GM23338 (cell line): ENCODE results near the gene TMEM134.

Experiments
- CREB1 ChIP-seq: fragments of 250-450 bp; sonication (Bioruptor Pico); IDR thresholded peaks from 2 replicates; pipeline ENCODE4 v1.5.0; 2020; ENCODE audit warnings: low read depth, mild to moderate bottlenecking, moderate library complexity
- EZH2 ChIP-seq: fragments of 200-600 bp; sonication (generic); IDR thresholded peaks from one replicate; pipeline ENCODE4 v1.8.0; 2017; ENCODE audit warnings: antibody characterized with exemption, mild to moderate bottlenecking, low read depth; ENCODE audit not compliant: unreplicated experiment
- EZH2phosphoT487 ChIP-seq: fragments of 200-600 bp; sonication (generic); IDR thresholded peaks from one replicate; pipeline ENCODE4 v1.8.1; 2018; ENCODE audit warnings: antibody characterized with exemption; ENCODE audit not compliant: unreplicated experiment
- POLR2AphosphoS5 ChIP-seq: IDR thresholded peaks from 2 replicates; pipeline ENCODE4 v1.6.1; 2016; ENCODE audit warnings: antibody characterized with exemption, low read depth
- TF ChIP-seq, protein P1 (sequence below), 2 experiments: fragments of 200-600 bp in 1 of 2; sonication (generic) in 1 of 2; conservative IDR thresholded peaks; 2 replicates each; pipeline versions ENCODE4 v1.5.1 to v1.6.1; 2016 to 2017; ENCODE audit warnings: antibody characterized with exemption in 2 of 2, low read depth in 2 of 2, mild to moderate bottlenecking in 2 of 2, moderate library complexity in 1 of 2
- TF ChIP-seq, protein P2 (sequence below): IDR thresholded peaks from one replicate; pipeline ENCODE4 v1.6.1; 2018; ENCODE audit warnings: antibody characterized with exemption; ENCODE audit not compliant: unreplicated experiment

DNA sequence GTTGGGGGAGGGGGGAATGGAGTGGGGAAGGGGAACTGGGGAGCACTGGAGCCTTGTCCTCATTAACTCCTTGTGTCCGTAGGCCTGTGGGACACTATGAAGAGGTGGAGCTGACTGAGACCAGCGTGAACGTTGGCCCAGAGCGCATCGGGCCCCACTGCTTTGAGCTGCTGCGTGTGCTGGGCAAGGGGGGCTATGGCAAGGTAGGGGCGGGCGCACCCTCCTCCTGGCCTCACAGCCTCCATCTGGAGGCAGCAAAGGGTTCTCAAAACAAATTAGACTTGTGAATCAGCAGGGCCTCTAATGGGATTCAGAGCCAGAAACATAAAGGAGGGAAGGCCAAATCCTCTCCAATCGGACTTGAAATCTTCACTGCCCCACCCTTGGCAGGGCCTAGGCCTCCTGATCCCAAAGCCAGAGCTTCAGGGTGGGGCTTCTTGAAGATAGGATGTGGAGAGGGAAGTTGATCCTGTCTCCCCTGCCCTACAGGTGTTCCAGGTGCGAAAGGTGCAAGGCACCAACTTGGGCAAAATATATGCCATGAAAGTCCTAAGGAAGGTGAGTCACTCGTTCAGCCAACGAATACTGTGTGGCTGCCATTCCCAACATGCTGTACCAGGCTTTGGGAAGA is 39.9 kb downstream of the TMEM134 start:
- TF ChIP-seq, protein P1, sequence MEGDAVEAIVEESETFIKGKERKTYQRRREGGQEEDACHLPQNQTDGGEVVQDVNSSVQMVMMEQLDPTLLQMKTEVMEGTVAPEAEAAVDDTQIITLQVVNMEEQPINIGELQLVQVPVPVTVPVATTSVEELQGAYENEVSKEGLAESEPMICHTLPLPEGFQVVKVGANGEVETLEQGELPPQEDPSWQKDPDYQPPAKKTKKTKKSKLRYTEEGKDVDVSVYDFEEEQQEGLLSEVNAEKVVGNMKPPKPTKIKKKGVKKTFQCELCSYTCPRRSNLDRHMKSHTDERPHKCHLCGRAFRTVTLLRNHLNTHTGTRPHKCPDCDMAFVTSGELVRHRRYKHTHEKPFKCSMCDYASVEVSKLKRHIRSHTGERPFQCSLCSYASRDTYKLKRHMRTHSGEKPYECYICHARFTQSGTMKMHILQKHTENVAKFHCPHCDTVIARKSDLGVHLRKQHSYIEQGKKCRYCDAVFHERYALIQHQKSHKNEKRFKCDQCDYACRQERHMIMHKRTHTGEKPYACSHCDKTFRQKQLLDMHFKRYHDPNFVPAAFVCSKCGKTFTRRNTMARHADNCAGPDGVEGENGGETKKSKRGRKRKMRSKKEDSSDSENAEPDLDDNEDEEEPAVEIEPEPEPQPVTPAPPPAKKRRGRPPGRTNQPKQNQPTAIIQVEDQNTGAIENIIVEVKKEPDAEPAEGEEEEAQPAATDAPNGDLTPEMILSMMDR (conservative IDR thresholded peaks at IDR 0.05; ENCODE audit: low read depth in 2 of 2): no peak
- no peak for TF ChIP-seq POLR2AphosphoS5
- TF ChIP-seq CREB1 (CRISPR knock-in tag): no peak
- TF ChIP-seq EZH2: no peak
- no peak for TF ChIP-seq EZH2phosphoT487
- TF ChIP-seq, protein P2, sequence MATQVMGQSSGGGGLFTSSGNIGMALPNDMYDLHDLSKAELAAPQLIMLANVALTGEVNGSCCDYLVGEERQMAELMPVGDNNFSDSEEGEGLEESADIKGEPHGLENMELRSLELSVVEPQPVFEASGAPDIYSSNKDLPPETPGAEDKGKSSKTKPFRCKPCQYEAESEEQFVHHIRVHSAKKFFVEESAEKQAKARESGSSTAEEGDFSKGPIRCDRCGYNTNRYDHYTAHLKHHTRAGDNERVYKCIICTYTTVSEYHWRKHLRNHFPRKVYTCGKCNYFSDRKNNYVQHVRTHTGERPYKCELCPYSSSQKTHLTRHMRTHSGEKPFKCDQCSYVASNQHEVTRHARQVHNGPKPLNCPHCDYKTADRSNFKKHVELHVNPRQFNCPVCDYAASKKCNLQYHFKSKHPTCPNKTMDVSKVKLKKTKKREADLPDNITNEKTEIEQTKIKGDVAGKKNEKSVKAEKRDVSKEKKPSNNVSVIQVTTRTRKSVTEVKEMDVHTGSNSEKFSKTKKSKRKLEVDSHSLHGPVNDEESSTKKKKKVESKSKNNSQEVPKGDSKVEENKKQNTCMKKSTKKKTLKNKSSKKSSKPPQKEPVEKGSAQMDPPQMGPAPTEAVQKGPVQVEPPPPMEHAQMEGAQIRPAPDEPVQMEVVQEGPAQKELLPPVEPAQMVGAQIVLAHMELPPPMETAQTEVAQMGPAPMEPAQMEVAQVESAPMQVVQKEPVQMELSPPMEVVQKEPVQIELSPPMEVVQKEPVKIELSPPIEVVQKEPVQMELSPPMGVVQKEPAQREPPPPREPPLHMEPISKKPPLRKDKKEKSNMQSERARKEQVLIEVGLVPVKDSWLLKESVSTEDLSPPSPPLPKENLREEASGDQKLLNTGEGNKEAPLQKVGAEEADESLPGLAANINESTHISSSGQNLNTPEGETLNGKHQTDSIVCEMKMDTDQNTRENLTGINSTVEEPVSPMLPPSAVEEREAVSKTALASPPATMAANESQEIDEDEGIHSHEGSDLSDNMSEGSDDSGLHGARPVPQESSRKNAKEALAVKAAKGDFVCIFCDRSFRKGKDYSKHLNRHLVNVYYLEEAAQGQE: no peak
